Activated T-helper 1 cell treated with anti-CD3 and anti-CD28 coated beads, Interleukin-2, amount 50 U/mL, for 16 hours (primary cell): Measurements from ENCODE around the gene GDAP1L1.
"Not testable (repeated sequence)": the region's sequence is repeated elsewhere in the genome, so short reads cannot be mapped to it uniquely, and the experiment has no call there.

Experiments used
- DNase-seq, 2 donors: peaks; one replicate each; pipeline ENCODE4 v3.0.0-alpha.2; 2020; ENCODE audit warnings: low read depth in 1 of 2, low spot score in 1 of 2

The GDAP1L1 gene

GRCh38 chr20:44302026-44302669 lies 55.0 kb downstream of the GDAP1L1 start:
- DNase-seq, result no peak

GRCh38 chr20:44302736-44303135 lies 55.6 kb downstream of the GDAP1L1 start:
- no peak for DNase-seq

- DNase-seq, result no peak
Measured at GRCh38 chr20:44304383-44304782, 57.3 kb downstream of the GDAP1L1 start.

GRCh38 chr20:44306927-44307326 lies 59.8 kb downstream of the GDAP1L1 start:
- no peak for DNase-seq

DNA sequence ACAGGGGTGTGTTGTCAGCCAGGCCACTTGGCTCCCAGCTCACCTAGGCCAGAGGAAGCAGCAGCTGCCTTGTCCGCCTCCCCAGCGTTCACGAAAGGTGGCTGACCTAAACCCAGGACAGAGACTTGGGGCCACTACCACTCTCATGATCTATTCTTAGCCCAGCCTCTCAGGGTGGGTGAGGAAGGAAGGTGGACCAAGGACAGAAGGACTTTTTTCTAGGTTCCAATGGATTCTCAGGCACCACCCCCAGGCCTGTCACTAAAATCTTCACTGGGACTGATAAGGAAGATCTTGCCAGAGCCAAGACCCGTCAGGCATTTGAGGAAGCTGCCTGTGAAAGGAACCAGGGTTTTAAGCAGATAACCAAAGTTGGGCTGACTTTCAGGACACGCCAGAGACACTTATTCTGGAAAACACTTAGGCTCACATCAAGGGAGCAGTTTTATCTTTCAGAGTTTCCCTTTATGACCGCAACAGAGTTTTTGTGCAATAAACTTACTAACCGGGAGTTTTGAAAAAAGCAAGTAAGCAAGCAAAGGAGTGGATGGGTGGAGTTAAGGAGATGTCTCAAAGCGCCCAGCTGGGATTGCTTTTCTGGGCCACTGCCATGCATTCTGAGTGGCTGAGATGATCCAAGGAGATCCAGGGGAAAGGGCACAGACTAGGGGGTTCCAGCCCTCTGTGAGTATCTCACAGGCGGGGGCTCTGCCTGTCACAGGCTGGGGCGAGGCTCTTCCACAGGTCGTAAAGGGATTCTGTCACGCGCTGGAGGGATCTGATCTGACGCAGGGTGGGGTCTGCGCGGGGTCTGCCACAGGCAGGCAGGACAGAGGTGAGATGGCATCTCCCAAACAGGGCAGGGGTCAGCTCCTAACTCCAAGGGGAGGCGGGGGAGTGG lies 62.9 kb downstream of the GDAP1L1 start:
- no peak for DNase-seq

DNA sequence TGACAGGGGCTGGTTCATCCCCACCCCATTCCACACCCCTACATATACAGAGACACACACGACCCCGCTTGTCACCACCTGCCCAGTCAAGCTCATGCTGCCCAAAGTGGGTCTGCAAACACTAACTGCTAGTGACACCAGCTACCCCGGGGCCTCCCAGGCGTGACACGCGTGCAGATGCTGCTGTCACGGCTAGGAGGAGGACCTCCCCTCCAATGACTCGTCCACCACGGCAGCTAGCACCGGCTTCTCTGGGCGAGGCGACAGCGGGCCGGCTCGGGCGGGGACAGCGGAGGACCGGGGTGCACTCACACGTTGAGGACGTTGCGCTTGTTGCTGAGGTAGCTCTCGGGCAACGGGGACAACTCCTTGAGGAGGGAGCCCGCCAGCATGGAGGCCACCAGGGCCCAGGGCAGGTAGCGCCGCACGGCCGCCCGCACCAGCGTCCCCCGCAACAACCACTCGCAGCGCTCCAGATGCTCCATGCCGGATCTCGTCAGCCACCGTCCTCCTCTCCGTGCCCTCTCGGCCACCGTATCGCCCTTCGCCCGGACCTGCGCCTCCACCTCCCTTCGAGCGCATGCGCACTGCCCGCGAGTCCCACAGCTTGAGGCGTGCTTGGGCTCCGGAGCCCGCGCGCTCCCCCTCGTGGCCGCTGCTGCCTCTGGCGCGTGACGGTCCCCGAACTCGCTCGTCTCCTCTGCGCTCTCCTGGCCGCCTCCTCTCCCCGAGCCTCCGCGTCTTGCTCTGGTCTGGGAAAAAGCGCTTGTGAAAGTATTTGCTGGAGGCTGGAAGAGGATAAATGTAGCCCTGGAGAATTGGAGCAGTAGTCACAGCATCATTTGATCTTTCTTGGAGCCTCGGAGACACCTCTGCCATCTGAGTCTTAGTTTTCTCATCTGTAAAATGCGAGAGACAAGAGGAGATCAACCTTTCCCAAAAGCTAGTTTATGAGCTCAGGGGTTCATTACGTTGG lies 63.8 kb downstream of the GDAP1L1 start, which contains the start of gene FITM2:
FITM2 (minus strand) TSS at position 539 of the 976 bp plus-strand sequence; CDS start at position 485, 54 bp downstream.
- peak; percentile 96 to 98 for DNase-seq

DNA sequence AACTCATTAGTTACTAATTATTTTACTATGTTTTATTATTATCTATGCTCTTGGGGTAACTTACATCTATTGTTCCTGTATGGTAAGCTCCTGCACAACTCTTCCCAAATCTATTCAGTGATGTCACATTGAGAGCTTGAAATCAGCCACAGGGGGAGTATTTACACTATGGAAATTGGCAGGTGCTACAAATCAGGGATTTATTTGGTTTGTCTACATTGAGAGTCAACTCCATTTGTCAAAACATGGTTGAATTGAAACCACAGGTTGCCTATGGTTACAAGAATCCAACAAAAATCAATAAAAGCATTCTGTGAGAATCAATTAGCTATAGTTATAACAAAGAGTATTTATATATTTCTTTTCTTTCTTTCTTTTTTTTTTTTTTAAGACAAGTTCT lies 67.8 kb downstream of the GDAP1L1 start:
- no peak for DNase-seq

- DNase-seq, result no peak
Measured at GRCh38 chr20:44319839-44320422, 72.8 kb downstream of the GDAP1L1 start.

GRCh38 chr20:44324343-44324742 lies 77.2 kb downstream of the GDAP1L1 start:
- no peak for DNase-seq

- no peak for DNase-seq
Measured at GRCh38 chr20:44326391-44327159, 79.5 kb downstream of the GDAP1L1 start.

- not testable (repeated sequence) for DNase-seq
Measured at GRCh38 chr20:44327748-44328147, 80.6 kb downstream of the GDAP1L1 start.

- DNase-seq, result no peak
Measured at GRCh38 chr20:44328428-44328827, 81.3 kb downstream of the GDAP1L1 start.
